GM18873 (cell line): ENCODE data around the gene FAM181A.

ENCODE experiments used
- ATAC-seq: cut with Tn5 transposase; IDR thresholded peaks from one replicate; pipeline ENCODE4 v1.9.1; 2021; ENCODE audit warnings: mild to moderate bottlenecking, moderate library complexity, moderate number of reproducible peaks; ENCODE audit not compliant: unreplicated experiment, low FRiP score

Gene FAM181A

DNA sequence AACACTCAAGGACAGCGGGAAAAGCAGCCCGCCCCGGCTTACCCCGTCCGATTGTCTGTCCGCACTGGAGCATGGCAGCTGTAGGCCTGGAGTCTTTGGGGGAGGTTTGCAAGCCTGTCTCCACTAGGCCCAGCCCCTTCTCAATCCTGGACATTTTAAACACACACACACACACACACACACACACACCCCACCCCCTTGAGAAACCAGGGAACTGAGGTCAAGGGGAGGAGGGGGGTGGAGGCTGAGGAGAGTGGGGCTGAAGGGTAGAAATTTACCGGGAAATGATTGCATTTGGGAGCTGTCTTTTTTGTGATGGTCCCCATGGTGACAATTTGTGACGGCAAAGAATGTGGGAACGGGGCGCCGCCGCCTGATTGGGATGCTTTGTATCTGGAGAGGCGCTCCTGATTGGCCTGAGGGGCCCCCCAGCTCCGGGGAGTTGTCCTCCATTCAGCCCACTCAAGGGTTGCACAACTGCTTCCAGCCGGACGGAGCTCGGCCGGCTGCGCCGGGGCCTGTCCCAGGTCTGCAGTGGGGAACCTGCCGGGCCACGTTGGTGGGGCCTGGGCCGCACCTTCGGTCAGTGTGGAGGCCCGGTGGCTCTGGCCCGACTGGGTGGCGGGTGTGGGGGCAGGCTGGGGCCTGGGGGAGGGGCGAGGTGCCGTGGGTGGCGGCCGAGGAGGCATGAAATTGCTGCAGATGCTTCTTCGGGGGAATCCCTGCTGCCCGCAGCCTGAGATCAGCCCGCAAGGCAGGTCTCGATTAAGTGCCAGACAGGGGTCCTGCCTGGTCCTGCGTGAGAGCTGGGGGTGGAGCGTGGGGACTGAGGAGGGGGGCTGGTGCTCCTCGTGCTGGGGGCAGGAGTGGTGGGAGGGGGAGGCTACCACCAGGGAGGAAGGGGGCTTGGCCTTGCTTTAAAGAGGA is at the start of gene FAM181A:
Gene FAM181A (plus strand): TSS at position 472 of the 927 bp plus-strand sequence. CDS start 942 bp downstream, outside the sequence.
- ATAC-seq = no peak

GRCh38 chr14:93878212-93878611 is 48.9 kb upstream of the FAM181A start:
- ATAC-seq = no peak

DNA sequence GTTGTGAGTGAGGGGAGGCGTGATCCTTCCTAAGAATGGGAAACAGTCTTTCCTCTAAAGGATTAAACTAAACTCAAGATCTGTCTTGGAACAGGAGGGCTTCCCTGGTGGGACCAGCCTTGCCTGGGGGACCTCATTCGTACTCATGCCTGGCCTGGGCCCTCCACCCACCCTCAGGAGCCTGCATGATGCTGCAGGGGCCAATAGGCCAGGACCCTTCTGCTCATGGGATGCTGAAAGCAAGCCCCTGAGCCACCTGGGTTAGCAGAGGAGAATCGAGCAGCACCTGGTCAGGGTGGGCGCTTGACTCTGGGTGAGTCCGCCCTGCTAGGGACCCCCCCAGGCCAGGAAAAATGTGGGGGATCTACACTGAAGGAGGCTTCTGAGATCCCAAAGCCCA is 48.3 kb upstream of the FAM181A start:
- ATAC-seq = no peak

GRCh38 chr14:93879362-93879983 is 47.7 kb upstream of the FAM181A start:
- no peak for ATAC-seq

DNA sequence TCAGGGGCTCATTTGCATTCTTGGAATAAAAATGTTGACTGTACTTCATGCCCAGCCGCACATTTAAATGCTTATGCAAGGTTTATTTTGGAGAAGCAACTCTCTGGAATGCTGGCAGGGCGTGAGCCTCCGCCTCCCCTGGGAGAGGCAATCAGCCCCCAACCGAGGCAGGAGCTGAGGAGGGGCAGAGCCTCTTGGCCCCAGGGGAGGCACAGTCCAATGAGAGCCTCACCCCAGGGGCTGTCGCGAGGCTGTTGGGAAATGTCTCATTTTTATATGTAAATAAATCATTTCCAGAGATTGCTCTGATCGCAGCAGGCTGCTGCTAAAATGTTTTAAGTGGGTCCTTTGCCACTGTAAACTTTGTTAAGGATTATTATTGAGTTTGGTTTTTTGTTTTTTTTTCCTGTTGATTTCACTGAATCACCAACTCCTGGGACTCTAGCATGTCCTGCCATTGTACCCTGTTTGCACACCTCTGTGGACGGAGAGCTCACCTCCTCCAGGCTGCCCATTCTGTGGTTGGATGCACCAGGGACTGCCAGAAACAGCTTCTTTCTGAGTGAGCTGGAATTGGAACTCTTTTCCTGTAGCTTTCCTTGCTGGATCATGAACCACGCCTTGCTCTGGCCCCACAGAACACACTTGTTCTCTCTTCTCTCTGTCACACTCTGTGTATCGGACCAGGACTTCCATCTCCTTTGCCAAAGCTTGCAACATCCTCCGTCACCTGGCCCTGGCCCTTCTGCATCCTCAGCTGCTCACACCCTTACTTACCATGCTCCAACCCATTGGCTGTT is 46.9 kb upstream of the FAM181A start:
- no peak for ATAC-seq

DNA sequence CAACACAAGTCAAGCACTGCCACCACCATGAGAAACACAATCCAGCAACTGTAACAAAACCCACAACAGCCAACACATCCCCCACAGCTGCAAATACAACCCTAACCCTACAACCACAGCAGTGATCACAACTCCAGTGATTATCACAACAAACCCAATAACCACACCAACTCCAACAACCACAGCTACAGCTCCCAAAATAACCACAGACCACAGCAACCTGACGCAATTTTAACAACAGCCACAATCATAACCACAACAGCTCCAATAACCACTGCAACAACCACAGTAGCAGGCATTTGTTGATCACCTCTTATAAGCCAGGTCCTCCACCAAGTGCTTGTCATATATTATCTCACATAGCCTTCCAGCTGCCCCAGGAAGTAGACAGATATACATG is 42.2 kb upstream of the FAM181A start:
- ATAC-seq = no peak

DNA sequence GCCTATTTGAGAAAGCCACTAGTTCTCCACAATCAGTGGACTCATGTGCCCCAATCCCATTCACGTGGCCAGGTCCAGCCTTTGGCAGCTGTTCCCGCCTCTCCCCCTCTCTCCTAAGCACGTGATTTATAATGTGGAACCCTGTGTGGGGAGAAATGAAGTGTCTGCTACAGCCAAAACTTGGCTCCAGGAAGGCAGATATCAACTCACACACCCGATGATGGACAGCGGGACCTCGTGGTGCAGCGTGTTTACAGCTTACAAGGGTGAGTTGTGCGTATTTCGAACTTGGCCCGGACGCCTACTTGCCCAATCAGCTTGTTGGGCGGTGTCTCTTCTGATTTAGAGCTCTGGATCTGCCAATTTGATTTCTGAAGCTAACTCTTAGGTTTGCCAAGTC is 38.1 kb upstream of the FAM181A start:
- no peak for ATAC-seq

DNA sequence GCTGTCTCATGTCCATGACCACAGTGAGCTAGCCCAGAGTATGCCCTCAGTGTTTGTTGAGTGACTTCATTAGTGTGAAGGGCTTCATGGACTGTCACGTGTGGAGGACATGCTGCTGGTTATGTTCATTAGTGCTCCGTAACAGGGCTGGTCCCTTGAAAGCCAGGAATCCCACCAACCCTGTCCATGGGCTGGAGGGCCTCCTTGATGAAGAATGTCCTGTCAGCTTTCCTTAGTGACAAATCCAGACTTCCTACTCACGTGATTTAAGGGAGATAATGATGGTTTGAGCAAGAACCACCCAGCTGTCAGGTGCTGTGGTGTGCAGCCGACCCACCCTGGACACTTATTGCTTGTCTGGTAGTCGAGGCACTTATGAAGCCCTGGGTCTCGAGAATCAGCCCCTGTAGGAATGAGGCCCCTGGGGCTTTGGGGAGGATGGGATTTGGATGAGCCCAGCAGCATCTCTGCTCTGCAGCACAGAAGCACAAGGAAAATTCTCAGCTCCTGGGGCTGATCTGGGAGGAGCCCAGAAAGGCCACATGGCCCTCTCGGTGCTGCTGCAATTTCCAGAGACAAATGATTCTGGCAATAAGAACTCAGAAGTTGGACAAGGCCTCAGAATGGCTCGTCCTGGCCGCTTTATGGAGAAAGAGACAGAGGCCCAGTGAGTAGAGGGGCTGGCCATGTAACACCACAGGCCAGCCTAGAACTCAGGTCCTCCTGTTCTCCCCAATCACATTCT is 37.2 kb upstream of the FAM181A start:
- no peak for ATAC-seq

DNA sequence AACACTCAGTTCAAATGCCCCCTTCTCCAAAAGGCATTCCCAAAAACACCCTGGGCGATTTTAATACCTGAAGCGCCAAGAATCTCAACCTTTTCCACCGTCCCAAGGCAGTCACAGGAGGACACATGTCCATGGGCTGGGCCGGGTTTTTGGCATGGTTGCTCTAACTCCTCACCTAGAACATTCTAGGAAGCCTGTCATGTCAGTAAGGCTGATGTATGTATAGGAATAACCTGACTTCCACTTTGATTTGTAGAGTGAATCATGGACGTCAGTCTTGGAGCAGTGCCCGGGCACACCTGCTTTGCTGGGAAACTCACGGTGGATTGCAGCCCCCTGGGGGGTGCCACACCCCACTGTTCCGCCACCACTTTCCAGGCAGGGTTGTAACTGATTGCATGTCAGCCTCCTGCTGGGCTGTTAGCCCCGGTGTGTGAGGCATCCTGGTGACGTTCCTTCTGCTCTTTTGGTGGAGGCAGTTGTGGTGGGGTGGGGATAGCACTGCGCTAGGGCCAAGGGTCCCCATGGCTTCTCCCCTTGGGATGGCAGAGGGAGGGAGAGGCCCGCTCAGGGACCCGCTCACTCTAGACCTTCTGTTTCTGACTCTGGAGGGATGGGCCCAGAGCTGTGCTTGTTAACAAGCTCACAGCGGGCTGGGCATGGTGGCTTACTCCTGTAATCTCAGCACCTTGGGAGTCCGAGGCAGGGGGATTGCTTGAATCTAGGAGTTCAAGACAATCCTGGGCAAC is 35.2 kb upstream of the FAM181A start:
- ATAC-seq = no peak

DNA sequence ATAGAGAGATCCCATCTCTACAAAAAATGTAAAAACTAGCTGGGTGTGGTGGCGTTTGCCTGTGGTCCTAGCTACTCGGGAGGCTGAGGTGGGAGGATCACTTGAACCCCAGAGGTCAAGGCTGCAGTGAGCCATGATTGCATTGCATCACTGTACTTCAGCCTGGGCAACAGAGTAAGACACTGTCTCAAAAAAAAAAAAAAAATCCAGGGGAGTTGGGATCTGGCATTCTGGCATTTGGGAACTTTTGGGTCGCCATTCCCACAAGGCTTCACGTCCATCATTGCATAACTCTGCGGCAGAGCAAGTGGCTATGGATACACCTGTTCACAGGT is 34.7 kb upstream of the FAM181A start:
- no peak for ATAC-seq

- ATAC-seq = no peak
Measured at GRCh38 chr14:93892923-93893558, 34.1 kb upstream of the FAM181A start.

DNA sequence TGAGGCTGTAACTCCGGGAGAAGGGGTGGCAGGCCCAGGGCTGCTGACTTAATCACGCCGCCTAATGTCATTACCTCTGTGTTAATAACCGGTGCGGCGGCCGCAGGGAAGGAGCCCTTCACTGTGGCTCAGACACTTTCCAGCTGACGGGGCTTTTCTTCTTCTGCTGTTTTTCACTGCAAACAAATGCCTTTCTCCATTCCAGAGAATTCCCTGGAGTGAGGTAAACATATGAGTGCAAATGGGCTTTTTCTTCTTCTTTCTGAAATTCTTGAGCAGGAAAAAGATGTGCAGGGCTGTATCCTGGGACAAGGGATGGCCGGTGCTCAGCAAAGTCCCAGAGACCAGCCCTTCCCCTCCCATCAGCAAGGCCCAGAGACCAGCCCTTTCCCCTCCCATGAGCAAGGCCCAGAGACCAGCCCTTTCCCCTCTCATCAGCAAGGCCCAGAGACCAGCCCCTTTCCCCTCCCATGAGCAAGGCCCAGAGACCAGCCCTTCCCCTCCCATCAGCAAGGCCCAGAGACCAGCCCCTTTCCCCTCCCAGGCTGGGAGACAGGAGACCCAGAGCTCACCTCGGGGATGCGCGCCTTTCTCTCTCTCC is 33.4 kb upstream of the FAM181A start:
- no peak for ATAC-seq

GRCh38 chr14:93895023-93895604 is 32.0 kb upstream of the FAM181A start:
- no peak for ATAC-seq

DNA sequence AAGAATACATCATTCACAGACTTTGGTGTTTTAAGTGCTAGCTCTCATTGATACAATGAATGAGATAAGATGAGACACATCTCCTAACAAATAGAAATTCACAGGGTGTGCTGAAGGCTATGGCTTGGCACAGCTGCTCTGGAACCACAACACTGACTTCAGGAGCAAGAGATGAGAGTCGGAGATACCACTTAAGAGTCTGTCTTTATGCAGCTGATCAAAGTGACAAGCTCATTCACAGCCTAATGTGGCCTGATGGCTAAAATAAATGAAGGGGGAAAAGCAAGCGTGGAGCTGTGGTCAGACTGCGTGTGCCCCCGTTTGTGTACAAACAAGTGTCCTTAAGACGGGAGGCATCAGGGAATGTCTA is 29.7 kb upstream of the FAM181A start:
- no peak for ATAC-seq

- ATAC-seq = no peak
Measured at GRCh38 chr14:93898081-93898611, 29.0 kb upstream of the FAM181A start.

DNA sequence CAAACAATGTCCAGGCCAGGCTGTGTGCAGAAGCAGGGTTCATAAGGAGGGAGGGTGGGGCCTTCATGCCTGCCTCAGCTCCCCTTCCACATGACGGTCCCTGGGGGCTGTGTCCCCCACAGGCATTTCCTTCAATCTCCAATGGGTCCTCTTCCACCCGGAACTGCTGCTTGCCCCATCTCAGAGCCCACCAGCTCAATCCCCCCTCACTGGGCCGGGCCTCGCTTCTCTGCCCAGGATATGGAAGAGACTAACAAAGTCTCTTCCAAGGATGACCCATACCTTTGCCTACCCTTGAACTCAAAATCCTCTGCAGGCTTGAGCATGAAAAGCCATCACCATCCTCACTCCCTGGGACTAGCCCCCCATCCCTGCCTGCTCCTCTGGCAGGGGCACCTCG is 28.4 kb upstream of the FAM181A start:
- no peak for ATAC-seq

GRCh38 chr14:93901813-93902212 is 25.3 kb upstream of the FAM181A start:
- ATAC-seq = no peak

DNA sequence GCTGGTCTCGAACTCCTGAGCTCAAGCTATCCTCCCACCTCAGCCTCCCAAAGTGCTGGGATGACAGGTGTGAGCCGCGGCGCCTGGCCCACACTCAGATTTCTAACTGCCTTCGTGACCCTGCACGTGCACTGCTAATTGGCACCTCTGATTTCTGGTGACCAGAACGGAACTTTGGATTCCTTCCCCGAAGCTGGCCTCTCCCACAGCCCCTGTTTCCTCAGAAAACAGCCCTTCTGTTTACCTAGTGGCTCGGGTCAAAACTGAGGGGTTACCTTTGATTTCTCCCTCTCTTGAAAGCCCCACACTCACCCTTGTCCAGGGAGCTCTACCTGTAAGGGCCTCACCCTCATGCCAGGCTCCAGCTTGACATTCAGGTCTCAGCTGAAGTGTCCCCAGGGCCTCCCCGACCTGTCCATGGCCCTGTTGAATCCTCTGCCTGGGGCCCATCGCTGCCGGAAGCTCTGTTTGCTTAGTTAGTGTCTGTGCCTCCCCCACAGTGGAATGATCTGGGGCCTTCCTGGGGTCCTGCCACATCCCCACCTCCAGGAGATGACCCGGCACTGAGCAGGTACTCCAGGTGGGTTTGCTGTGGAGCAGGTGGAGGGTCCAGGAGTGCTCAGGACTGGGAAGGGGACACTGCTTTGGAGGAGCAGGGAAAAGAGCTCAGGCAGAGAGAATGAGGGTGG is 24.4 kb upstream of the FAM181A start:
- ATAC-seq = no peak
